GM18499 (cell line): ENCODE data around the gene ABCA7.
A peak's percentile ranks its signal among the peaks of the same experiment; 100 is the strongest.

Source experiments
- ATAC-seq: cut with Tn5 transposase; IDR thresholded peaks from one replicate; pipeline ENCODE4 v1.9.1; 2021; ENCODE audit warnings: moderate number of reproducible peaks; ENCODE audit not compliant: insufficient read depth, unreplicated experiment

Gene ABCA7

DNA sequence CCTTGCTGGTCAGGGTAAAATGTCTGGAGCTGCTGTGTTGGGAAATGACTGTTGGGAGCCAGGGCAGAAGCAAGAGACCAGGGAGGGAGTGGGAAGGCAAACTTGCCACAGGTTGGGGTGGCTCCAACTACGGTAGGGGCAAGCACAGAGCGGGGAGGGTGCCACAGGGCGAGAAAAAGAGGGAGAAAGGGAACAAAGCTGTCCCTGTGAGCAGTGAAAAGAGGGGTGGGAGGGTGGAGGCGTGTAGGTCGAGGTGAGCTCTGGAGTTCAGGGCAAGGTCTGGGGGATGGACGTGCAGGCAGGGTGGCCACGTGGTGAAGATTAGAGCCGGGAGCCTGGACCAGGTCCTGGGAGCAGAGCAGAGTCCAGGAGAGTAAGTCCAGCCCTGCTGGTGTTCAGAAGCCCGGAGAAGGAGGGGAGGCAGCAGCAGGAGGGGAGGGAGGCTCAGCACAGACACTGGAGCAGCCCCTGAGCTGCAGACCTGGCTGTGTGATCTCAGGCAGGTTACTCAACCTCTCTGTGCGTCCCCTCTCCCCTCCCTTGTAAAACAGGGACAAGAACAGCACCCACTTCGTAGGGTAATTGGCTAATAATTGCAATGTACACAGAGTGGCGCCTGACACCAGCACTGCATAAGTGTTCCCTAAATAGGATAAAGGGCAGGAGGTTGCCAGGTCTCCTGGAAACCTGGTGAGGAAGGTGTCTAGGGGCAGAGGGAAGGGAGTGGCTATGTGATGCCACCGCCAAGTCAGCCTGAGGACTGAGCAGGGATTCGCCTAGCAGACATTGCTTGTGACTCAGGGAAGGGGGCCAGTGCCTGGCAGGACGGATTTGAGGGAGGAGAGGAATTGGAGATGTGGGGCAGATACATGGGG is 58.5 kb downstream of the ABCA7 start:
- no peak for ATAC-seq

- no peak for ATAC-seq
Measured at GRCh38 chr19:1101337-1101698, 61.4 kb downstream of the ABCA7 start.

DNA sequence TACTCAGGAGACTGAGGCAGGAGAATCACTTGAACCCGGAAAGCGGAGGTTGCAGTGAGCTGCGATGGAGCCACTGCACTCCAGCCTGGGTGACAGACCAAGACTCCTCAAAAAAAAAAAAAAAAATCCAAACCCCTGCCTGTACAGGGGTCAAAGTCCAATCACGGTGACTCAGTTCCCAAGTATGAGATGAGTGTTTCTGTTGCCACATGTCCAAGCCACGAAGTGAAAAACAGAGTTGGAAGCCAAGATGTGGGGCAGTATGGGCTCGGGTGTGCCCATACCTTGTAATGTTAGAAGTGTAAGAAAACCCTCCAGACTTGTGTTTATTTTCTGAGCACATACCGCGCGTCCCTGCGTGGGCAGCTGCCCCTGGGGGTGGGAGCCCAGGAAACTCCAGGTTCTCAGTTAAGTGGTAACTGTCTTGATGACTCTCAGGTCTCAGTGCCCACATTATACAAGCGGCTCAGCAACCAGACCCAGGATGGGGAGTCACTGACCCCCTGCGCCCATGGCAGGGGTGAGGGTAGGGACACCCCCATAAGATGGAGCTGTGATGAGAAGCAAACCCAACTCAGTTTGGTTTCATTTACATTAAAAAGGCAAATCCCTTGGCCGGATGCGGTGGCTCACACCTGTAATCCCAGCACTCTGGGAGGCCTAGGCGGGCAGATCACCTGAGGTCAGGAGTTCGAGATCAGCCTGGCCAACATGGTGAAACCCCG is 62.7 kb downstream of the ABCA7 start:
- ATAC-seq, result no peak

DNA sequence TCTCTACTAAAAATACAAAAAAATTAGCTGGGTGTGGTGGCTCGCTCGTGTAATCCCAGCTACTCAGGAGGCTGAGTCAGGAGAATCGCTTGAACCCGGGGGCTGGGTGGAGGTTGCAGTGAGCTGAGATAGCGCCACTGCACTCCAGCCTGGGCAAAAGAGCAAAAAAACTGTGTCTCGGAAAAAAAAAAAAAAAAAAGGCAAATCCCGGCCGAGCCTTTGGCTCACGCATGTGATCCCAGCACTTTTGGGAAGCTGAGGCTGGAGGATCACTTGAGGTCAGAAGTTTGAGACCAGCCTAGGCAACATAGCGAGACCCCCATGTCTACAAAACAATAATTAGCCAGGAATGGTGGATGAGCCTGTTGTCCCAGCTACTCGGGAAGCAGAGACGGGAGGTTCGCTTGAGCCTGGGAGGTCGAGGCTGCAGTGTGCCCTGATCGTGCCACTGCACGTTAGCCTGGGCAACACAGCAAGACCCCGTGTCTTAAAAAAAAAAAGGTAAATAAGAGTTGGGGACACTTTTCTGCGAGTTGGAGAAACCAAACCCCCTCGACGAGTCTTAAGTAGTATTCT is 63.3 kb downstream of the ABCA7 start:
- no peak for ATAC-seq

- ATAC-seq, result peak; percentile 40
Measured at GRCh38 chr19:1103708-1104310, 63.9 kb downstream of the ABCA7 start, which contains the start of gene GPX4. TSS of gene GPX4 (plus strand) at chr19:1103994. CDS start at chr19:1104044, 50 bp downstream.

DNA sequence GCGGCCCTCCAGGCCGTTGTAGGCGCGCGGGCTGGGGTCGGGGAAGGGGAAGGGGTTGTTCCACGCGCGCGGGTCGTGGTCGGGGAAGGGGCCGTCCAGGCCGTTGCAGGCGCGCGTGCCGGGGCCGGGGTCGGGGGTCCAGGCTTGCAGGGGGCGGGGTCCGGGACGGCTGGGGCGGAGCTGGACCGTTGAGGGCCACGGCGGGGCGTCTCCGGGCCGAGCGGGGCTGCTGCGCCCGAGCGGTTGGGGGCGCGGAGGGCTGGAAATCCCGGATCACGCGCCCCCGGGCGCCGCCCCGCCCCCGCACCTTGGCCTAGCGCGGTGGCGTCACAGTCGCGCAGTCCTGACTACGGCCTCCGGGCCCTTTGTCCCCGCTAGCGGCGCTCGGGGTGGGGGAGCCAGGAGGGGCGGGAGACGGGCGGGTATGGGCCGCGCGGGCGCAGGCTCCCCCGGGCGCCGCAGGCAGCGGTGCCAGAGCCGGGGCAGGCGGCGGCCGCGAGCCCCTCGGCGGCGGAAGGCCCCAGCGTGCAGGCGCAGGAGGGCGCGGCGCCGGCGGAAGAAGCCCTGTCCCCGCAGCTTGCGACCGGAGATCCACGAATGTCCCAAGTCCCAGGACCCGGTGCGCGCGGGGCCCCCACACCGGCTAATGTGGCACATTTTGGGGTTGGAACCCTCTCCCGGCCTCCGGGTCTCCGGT is 64.6 kb downstream of the ABCA7 start:
- ATAC-seq, result no peak

GRCh38 chr19:1105008-1105872 is 65.3 kb downstream of the ABCA7 start:
- no peak for ATAC-seq

GRCh38 chr19:1105873-1106840 is 66.2 kb downstream of the ABCA7 start:
- no peak for ATAC-seq

- no peak for ATAC-seq
Measured at GRCh38 chr19:1106841-1107660, 67.1 kb downstream of the ABCA7 start.

GRCh38 chr19:1107661-1108261 is 67.9 kb downstream of the ABCA7 start:
- no peak for ATAC-seq

GRCh38 chr19:1108291-1109031 is 68.6 kb downstream of the ABCA7 start:
- no peak for ATAC-seq

DNA sequence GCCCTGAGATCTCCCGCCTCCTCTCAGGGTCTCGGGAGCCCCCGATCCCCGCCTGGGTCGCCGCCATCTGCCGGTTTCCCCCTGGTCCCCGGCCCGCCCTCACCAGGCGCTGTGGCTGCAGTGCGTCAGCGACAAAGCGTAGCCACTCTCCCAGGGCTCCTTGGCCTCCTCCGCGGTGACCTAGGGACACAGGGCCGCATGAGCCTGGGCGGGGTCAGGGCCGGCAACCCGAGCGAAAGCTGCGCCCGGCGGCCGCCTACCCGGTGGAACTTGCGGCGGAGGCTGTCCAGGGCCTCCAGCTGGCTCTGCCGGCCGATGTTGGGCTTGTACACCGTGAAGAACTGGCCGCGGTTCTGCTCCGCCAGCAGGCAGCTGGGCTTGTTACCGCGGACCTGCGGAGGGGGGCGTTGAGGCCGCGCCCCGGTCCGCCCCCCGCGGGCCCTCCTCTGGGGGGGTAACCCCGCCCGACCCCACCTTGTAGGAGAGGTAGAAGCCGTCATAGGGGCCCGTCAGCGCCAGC is 69.2 kb downstream of the ABCA7 start:
- no peak for ATAC-seq

DNA sequence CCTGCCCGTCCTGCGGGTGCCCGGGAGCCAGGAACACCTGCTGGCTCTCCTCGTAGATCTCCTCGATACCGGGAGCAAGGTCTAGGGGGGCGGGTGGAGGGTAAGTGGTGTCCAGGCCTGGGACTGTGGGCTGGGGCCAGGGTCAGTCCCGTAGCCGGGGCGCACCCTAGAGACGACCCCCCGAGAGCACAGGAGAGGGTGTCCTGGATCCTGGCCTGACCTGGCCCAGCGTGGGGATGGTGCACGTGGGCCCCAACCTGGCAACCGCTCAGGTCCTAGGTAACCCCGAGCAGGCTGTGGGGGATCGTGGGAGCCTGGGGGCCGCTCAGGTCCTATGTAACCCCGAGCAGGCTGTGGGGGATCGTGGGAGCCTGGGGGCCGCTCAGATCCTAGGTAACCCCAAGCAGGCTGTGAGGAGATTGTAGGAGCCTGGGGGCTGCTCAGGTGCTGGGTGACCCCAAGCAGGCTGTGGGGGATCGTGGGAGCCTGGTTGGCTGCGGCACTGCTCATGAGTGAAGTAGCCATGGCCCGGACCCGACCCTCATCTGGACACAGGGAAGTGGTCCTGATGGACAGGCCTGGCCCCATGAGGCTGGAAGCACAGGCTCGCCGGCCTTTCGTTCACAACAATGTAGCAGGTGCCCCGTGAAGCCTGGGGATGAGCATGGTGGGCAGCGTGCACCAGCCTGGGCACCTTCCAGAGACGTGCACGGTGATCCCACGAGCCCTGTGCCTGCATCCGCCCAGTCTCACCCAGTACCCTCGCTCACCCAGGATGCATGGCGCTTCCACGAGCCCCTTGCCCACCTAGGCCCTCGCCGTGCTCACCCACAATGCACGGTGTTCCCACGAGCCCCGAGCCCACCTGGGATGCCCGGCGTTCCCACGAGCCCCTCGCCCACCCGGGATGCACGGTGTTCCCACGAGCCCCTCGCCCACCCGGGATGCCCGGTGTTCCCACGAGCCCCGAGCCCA is 70.1 kb downstream of the ABCA7 start:
- ATAC-seq, result no peak

DNA sequence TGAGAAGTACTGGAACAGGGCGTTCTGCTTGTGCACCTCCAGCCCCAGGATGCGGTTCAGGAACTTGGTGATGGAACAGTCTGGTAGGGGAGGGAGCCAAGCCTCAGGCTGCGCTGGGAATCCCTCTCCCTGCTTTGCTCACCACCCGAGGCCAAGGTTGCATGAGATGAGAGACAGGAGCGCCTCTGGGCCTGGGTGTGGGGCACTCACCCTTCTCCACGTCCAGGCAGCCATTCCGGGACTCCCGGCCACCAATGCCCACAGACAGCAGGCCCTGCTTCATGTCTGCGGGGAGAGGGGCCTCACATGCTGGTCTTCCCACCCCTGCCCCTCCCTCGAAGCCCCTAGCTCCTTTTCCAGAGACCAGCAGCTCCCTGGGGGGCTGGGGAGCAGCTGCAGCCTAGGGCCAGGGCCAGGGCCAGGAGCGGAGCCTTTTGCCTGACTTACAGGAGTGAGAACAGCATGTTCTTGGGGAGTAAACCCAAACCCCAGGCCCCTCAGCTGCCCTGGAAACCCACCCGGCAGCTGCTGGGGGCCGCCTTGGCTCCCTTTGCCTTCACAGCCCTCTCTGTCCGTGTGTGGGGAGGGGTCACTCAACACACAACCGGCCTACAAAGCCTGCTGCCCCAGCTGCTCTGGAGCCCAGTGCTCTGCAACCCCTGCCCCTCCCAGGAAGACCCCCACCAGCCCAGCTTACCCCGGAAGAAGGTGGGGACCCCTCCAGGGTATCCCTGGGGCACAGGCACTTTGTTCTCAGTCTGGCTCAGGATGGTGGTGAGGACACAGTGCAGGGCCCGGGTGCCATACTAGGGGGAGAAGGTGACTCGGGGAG is 71.1 kb downstream of the ABCA7 start:
- no peak for ATAC-seq
